ENCODE results near the gene CTCF. TPM values are rescaled to one million over a fixed set of nuclear protein-coding genes. Genes with fewer than 3 reads are reported as not detected.

The CTCF gene
- total and polyA plus RNA-seq, 10 of the 15 experiments (the other 5 are each of a cell fraction or from before 2014, with no cell fraction given): 9.1 to 55.0 (median 41.8) TPM

DNA sequence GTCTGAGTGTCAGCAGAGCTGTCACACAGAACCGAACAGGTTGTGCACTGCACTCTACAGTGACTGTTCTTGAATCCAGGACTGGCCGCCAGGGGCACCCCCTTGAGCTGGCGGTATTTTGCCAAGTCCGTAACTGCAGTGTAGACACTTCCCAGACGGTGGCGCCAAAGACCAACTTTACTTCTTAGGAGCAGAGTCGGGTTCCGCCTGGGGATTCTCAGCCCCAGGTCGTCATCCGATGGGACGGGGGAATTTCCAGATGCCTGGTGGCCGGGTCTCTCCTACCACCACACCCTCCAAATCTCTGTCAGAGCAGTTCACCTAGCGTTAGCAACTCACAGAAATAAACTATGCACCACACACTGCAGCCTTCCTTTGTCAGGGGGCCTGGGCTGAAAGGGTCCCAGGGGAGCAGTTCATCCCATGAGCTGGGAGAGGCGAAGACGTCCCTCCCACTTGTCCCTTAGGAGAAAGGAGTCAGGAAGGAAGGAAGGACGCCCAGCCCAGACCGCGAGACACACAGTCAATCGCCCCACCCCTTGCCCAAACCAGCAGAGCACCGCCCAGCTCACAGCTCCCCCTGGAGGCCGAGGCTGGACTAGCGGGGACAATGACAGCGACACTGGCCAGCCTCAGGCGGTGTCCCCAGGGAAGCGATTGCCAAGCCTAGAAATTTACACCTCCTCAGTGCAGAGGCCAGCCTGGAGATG lies 41.1 kb upstream of the CTCF start (continued):
- TF ChIP-seq, protein P1, sequence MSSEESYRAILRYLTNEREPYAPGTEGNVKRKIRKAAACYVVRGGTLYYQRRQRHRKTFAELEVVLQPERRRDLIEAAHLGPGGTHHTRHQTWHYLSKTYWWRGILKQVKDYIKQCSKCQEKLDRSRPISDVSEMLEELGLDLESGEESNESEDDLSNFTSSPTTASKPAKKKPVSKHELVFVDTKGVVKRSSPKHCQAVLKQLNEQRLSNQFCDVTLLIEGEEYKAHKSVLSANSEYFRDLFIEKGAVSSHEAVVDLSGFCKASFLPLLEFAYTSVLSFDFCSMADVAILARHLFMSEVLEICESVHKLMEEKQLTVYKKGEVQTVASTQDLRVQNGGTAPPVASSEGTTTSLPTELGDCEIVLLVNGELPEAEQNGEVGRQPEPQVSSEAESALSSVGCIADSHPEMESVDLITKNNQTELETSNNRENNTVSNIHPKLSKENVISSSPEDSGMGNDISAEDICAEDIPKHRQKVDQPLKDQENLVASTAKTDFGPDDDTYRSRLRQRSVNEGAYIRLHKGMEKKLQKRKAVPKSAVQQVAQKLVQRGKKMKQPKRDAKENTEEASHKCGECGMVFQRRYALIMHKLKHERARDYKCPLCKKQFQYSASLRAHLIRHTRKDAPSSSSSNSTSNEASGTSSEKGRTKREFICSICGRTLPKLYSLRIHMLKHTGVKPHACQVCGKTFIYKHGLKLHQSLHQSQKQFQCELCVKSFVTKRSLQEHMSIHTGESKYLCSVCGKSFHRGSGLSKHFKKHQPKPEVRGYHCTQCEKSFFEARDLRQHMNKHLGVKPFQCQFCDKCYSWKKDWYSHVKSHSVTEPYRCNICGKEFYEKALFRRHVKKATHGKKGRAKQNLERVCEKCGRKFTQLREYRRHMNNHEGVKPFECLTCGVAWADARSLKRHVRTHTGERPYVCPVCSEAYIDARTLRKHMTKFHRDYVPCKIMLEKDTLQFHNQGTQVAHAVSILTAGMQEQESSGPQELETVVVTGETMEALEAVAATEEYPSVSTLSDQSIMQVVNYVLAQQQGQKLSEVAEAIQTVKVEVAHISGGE (CRISPR knock-in tag; IDR thresholded peaks at IDR 0.05): no peak
- TF ChIP-seq RFX5 (IDR thresholded peaks at IDR 0.05; ENCODE audit: low read depth, low read length) (0 out of 2 replicates have a peak, but pooled peaks have one; percentile 20), USF2 (IDR thresholded peaks at IDR 0.05; ENCODE audit: borderline replicate concordance, low read depth, low read length) (no peak), FOS (IDR thresholded peaks at IDR 0.05; ENCODE audit: borderline replicate concordance, extremely low read depth, insufficient read length) (no peak), SIX5 (IDR thresholded peaks at IDR 0.05; ENCODE audit: low read depth, low read length, severe bottlenecking) (no peak), MXI1 (IDR thresholded peaks at IDR 0.05; ENCODE audit: low read depth, low read length) (peak; percentile 43; the same call in 1 of the 2 replicates), ESRRA (IDR thresholded peaks at IDR 0.05; ENCODE audit: low read length) (0 out of 2 replicates have a peak, but pooled peaks have one; percentile 67), SPI1 (IDR thresholded peaks at IDR 0.05; ENCODE audit: borderline replicate concordance, insufficient read depth, low read depth, low read length) (0 out of 2 replicates have a peak, but pooled peaks have one; percentile 3), JUNB (IDR thresholded peaks at IDR 0.05) (no peak), SMC3 (IDR thresholded peaks at IDR 0.05; ENCODE audit: borderline replicate concordance, low read length) (peak; percentile 77), ZNF384 (IDR thresholded peaks at IDR 0.05; ENCODE audit: borderline replicate concordance, low read depth, low read length) (no peak)
- TF ChIP-seq, protein P2, sequence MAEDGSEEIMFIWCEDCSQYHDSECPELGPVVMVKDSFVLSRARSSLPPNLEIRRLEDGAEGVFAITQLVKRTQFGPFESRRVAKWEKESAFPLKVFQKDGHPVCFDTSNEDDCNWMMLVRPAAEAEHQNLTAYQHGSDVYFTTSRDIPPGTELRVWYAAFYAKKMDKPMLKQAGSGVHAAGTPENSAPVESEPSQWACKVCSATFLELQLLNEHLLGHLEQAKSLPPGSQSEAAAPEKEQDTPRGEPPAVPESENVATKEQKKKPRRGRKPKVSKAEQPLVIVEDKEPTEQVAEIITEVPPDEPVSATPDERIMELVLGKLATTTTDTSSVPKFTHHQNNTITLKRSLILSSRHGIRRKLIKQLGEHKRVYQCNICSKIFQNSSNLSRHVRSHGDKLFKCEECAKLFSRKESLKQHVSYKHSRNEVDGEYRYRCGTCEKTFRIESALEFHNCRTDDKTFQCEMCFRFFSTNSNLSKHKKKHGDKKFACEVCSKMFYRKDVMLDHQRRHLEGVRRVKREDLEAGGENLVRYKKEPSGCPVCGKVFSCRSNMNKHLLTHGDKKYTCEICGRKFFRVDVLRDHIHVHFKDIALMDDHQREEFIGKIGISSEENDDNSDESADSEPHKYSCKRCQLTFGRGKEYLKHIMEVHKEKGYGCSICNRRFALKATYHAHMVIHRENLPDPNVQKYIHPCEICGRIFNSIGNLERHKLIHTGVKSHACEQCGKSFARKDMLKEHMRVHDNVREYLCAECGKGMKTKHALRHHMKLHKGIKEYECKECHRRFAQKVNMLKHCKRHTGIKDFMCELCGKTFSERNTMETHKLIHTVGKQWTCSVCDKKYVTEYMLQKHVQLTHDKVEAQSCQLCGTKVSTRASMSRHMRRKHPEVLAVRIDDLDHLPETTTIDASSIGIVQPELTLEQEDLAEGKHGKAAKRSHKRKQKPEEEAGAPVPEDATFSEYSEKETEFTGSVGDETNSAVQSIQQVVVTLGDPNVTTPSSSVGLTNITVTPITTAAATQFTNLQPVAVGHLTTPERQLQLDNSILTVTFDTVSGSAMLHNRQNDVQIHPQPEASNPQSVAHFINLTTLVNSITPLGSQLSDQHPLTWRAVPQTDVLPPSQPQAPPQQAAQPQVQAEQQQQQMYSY (CRISPR knock-in tag; IDR thresholded peaks at IDR 0.05): no peak
- TF ChIP-seq, protein P3, sequence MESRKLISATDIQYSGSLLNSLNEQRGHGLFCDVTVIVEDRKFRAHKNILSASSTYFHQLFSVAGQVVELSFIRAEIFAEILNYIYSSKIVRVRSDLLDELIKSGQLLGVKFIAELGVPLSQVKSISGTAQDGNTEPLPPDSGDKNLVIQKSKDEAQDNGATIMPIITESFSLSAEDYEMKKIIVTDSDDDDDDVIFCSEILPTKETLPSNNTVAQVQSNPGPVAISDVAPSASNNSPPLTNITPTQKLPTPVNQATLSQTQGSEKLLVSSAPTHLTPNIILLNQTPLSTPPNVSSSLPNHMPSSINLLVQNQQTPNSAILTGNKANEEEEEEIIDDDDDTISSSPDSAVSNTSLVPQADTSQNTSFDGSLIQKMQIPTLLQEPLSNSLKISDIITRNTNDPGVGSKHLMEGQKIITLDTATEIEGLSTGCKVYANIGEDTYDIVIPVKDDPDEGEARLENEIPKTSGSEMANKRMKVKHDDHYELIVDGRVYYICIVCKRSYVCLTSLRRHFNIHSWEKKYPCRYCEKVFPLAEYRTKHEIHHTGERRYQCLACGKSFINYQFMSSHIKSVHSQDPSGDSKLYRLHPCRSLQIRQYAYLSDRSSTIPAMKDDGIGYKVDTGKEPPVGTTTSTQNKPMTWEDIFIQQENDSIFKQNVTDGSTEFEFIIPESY (IDR thresholded peaks at IDR 0.05): no peak
- TF ChIP-seq, protein P4, sequence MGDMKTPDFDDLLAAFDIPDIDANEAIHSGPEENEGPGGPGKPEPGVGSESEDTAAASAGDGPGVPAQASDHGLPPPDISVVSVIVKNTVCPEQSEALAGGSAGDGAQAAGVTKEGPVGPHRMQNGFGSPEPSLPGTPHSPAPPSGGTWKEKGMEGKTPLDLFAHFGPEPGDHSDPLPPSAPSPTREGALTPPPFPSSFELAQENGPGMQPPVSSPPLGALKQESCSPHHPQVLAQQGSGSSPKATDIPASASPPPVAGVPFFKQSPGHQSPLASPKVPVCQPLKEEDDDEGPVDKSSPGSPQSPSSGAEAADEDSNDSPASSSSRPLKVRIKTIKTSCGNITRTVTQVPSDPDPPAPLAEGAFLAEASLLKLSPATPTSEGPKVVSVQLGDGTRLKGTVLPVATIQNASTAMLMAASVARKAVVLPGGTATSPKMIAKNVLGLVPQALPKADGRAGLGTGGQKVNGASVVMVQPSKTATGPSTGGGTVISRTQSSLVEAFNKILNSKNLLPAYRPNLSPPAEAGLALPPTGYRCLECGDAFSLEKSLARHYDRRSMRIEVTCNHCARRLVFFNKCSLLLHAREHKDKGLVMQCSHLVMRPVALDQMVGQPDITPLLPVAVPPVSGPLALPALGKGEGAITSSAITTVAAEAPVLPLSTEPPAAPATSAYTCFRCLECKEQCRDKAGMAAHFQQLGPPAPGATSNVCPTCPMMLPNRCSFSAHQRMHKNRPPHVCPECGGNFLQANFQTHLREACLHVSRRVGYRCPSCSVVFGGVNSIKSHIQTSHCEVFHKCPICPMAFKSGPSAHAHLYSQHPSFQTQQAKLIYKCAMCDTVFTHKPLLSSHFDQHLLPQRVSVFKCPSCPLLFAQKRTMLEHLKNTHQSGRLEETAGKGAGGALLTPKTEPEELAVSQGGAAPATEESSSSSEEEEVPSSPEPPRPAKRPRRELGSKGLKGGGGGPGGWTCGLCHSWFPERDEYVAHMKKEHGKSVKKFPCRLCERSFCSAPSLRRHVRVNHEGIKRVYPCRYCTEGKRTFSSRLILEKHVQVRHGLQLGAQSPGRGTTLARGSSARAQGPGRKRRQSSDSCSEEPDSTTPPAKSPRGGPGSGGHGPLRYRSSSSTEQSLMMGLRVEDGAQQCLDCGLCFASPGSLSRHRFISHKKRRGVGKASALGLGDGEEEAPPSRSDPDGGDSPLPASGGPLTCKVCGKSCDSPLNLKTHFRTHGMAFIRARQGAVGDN (IDR thresholded peaks at IDR 0.05): no peak
